ENCODE measurements around the gene HSBP1. TPM values are rescaled to one million over a fixed set of nuclear protein-coding genes. Genes with fewer than 3 reads are reported as not detected.
A peak's percentile ranks its signal among the peaks of the same experiment; 100 is the strongest.

HSBP1 gene
- polyA plus RNA-seq, 2 of the 4 experiments (the other 2 are of a cell fraction), result 190 to 280 TPM

GRCh38 chr16:83806731-83807130, 1.0 kb upstream of the HSBP1 start:
- CTCF ChIA-PET, result interaction anchor here (1.2 to 1.5 kb wide), 2 partner anchors 16 to 20 kb away, joined by 3 to 4 read pairs; no protein-coding TSS in a partner anchor
- Histone ChIP-seq H3K4me1 (peaks cover 28% of the 10 kb centered on the region; the same call in 2 of the 3 replicates), H3K9me3 (no peaks in the 10 kb centered on the region), H3K4me3 (no peak overlapping the region), H3K4me2 (no peak overlapping the region), H3K27ac (no peak overlapping the region)
- no peak for TF ChIP-seq HOXB13 (CRISPR knock-in tag; IDR thresholded peaks at IDR 0.05; ENCODE audit: low read depth)
- no peak for TF ChIP-seq MAFK (IDR thresholded peaks at IDR 0.05; ENCODE audit: partially characterized antibody)
- TF ChIP-seq CHD2 (IDR thresholded peaks at IDR 0.05; ENCODE audit: low read length, partially characterized antibody), result no peak
- TF ChIP-seq MYC (IDR thresholded peaks at IDR 0.05; ENCODE audit: borderline replicate concordance, low read length), result no peak
- WGBS (ENCODE audit: missing lambda C conversion rate), result 69% methylated on average over 6 of the region's 6 CpGs
- no peak for FAIRE-seq
- DNase-seq (ENCODE audit: low read depth in 1 of 2, low spot score in 1 of 2), result no peak
- POLR2A ChIA-PET, result interaction anchor here (1.1 kb wide), 1 partner anchor 9 kb away, joined by 3 read pairs; no protein-coding TSS in a partner anchor
- ATAC-seq, result no peak

- Histone ChIP-seq H3K4me1 (peaks cover 25% of the 10 kb centered on the region; the same call in 2 of the 3 replicates), H3K4me3 (peak overlapping the region; percentile 93), H3K4me2 (peak overlapping the region; percentile 87), H3K9me3 (no peaks in the 10 kb centered on the region), H3K27ac (peak overlapping the region; percentile 65 to 98)
- POLR2A ChIA-PET, result interaction anchor here (1.1 kb wide), 1 partner anchor 9 kb away, joined by 3 read pairs; no protein-coding TSS in a partner anchor
- WGBS (ENCODE audit: missing lambda C conversion rate), result 41% methylated on average over 5 of the region's 8 CpGs
- TF ChIP-seq E2F6 (IDR thresholded peaks at IDR 0.05; ENCODE audit: borderline replicate concordance, low read depth), result no peak
- TF ChIP-seq MYC (IDR thresholded peaks at IDR 0.05; ENCODE audit: borderline replicate concordance, low read length), result no peak
- no peak for TF ChIP-seq CEBPB (IDR thresholded peaks at IDR 0.05)
- no peak for TF ChIP-seq SMC3 (IDR thresholded peaks at IDR 0.05)
- TF ChIP-seq KDM1A (IDR thresholded peaks at IDR 0.05; ENCODE audit: low read depth), result no peak
- no peak for TF ChIP-seq GATA3 (IDR thresholded peaks at IDR 0.05; ENCODE audit: borderline replicate concordance)
- no peak for TF ChIP-seq EHF (CRISPR knock-in tag; IDR thresholded peaks at IDR 0.05)
- ATAC-seq (no peak; a peak in 2 of 6 replicates), DNase-seq (ENCODE audit: low read depth in 1 of 2, low spot score in 1 of 2) (no peak), FAIRE-seq (no peak)
- CTCF ChIA-PET, result no interaction called here
These were observed 460 bp upstream of the HSBP1 start for GRCh38 chr16:83807327-83807709.

- CTCF ChIA-PET, result no interaction called here
- TF ChIP-seq GATA3 (IDR thresholded peaks at IDR 0.05; ENCODE audit: borderline replicate concordance) (no peak), KDM5A (IDR thresholded peaks at IDR 0.05) (no peak), HMGXB4 (CRISPR knock-in tag; IDR thresholded peaks at IDR 0.05; ENCODE audit: borderline replicate concordance) (no peak), CBX2 (IDR thresholded peaks at IDR 0.05; ENCODE audit: borderline replicate concordance, low read depth) (no peak), REST (IDR thresholded peaks at IDR 0.05) (no peak), HOXA7 (CRISPR knock-in tag; IDR thresholded peaks at IDR 0.05) (no peak), CBX8 (IDR thresholded peaks at IDR 0.05) (no peak), POLR2A (IDR thresholded peaks at IDR 0.05; ENCODE audit: low read length) (no peak), ZNF302 (CRISPR knock-in tag; IDR thresholded peaks at IDR 0.05) (no peak), MAFK (IDR thresholded peaks at IDR 0.05; ENCODE audit: partially characterized antibody) (no peak), TFCP2L1 (CRISPR knock-in tag; IDR thresholded peaks at IDR 0.05) (no peak), MAX (IDR thresholded peaks at IDR 0.05) (no peak), MYC (IDR thresholded peaks at IDR 0.05; ENCODE audit: borderline replicate concordance, low read length) (no peak)
- FAIRE-seq (no peak), DNase-seq (ENCODE audit: low read depth in 1 of 2, low spot score in 1 of 2) (no peak), ATAC-seq (peak; percentile 11 to 19; a peak in 5 of 6 replicates)
- Histone ChIP-seq H3K4me3 (peak overlapping the region; percentile 93), H3K4me2 (peak overlapping the region; percentile 97), H3K9me3 (no peaks in the 10 kb centered on the region), H3K27ac (peak overlapping the region; percentile 94 to 98), H3K4me1 (peaks cover 24% of the 10 kb centered on the region)
- WGBS (ENCODE audit: missing lambda C conversion rate), result 17% methylated on average over 11 of the region's 11 CpGs
- POLR2A ChIA-PET, result no interaction called here
These were observed 816 bp downstream of the HSBP1 start for GRCh38 chr16:83808573-83809014.
